ENCODE results near the gene RASGRF1.

Gene RASGRF1

DNA sequence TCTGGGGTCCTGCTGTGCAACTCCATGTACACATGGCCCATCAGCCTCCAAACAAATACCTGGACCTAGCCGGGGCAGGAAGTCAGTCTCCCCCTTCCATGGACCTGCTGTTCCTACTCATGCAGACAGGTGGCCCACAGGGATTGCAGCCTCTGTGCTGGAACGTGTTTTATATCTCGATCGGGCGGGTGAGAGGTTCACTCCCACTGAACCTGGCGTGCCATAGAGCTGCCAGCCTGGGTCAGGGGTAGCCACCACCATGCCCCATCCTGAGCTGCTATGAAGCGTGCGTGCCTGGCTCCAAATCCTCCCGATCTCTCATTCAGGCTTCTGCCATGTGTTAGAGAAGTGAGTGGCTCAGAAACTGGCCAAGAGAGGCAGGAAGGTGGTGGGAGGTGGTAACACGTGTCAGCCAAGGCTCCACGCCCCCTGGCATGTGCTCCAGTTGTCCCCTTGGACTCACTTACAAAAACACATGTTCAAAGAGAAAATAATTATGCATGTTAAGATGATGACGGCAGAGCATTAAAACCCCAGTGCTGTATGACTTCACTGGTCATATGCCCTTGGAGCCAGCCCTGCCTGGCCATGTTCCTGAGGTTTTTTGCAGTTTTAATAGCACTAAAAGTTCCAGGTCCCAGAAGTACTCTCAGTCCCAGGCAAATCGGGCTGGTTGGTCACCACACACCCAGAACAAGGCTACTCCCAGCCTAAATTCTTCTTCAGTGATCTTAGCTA, 176.4 kb downstream of the RASGRF1 start:
- DNase-seq (ENCODE audit: low read depth, low spot score), result no peak

DNA sequence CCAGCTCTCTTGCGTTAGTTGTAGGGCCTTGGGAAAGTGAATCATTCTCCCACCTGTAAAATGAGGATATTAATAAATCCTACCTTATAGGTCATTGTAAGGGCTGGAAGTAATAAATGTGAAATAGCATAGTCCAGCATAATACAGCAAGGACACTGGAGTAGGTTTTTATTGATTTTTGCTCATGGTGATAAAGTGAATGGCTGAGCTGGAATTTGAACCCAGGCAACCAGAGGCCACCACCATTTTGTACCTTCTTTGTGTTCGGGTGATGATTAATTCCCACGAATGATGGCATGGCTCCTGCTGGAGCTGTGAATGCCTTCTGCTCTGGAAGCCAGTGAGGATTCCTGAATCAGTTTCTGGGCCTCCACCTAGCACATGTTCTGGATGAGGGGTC, 177.6 kb downstream of the RASGRF1 start:
- no peak for DNase-seq (ENCODE audit: low read depth, low spot score)

GRCh38 chr15:78912316-78912715, 178.3 kb downstream of the RASGRF1 start:
- no peak for DNase-seq (ENCODE audit: low read depth, low spot score)

DNA sequence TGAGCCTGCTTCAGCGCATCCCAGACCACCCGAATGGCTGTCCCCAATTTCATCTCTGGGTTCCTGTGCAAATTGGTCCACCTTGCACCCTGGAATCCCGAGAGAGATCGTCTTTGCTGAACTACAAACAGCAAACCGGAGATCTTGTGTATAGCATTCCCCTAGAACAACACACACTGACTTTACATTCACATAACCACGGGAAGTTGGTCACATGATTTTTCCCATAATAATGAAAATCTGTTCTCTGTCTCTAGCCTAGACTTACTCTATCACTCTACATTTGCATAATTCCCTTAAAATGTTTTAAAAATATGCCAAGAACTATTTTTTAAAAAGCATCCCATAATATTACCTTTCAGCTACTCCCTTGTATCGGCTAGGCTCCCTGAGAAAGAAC, 180.3 kb downstream of the RASGRF1 start:
- no peak for DNase-seq (ENCODE audit: low read depth, low spot score)

Data from activated naive CD8-positive, alpha-beta T cell treated with anti-CD3 and anti-CD28 coated beads, Interleukin-2, amount 50 U/mL, for 16 hours (primary cell).